GM19463 (cell line): ENCODE measurements around the gene ZCCHC14.

Source experiments
- ATAC-seq: cut with Tn5 transposase; IDR thresholded peaks from one replicate; pipeline ENCODE4 v1.9.1; 2021; ENCODE audit warnings: mild to moderate bottlenecking, moderate library complexity; ENCODE audit not compliant: unreplicated experiment

Gene ZCCHC14

DNA sequence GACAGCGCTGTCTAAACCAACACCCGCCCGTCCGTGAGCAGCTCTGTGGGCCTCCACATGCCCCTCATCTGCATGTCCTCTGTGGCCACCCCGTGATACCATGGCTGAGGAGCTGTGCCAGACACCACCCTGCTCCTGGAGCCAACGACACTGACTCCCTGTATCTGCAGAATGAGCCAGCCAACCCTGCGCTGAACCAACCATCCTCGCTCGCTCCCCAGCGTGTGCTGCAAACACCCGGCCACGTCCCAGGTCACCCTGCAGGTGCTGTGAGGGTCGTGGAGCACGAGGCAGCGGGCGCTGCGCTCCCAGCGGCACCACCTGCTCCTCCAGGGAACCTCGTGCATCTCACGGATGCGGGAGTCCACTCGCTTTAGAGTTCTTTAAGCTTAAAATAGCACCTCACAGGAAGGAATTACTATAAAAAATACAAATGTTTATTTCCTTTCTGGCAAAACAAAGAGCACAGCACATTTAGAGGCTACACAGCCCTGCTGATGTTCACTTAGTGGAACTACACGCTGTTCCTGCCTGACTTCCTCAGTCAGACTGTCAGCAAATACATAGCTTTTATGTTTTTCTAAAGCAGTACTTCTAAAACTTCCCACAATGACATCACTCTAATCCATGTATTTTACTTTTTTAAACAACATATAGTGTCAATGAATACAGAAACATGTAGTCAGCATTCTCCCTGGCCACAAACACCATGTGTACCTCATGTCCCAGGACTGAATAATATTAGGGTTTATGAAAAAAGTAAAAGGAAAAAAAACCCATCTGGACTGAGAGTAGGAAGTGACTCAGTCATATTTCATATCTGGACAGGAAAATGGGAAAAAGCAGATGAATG is 57.2 kb downstream of the ZCCHC14 start:
- no peak for ATAC-seq

DNA sequence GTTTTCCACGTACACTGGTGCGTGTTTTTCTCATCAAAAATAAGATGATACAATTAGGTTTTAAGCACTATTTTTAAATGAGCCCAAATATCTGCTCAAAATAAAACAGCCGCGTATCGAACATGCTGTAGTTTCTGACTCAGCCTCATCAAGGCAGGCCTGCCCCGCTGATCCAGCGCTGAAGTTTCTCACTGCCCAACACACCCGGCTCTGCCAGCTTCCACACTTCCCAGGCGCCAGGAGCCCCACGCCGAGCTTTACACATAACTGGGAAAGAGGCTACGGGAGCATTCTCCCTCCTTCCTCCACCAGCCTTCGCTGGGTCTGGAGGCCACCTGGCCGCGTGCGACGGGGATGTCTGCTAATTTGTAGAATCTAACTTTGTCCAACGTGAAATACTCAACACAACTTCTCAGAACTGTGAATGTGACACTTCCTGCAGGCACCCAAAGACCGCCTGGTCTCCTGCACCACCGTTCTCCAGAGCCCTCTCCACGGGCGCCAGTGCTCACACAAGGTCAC is 58.6 kb downstream of the ZCCHC14 start:
- no peak for ATAC-seq

GRCh38 chr16:87432330-87432915 is 60.4 kb downstream of the ZCCHC14 start:
- ATAC-seq = no peak

DNA sequence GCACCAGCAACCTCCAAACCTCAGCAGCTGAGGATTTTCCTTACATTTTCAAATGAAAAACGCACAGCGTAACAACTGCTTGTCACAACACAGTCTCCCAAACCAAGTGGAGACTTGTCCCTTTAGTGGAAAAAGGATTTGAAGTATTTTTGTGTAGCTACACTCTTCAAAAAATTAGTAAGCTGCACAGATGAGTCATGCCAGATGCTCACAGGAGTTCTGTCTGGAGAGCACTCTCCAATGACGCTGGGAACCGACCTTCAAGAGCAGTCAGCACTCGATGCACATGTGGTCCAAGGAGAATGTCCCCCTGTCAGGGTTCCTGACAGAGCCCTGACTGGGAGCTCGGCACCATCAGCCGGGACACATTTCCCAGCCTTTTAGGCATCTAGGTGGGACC is 60.9 kb downstream of the ZCCHC14 start:
- ATAC-seq = no peak

- no peak for ATAC-seq
Measured at GRCh38 chr16:87426423-87427215, 66.2 kb downstream of the ZCCHC14 start.

DNA sequence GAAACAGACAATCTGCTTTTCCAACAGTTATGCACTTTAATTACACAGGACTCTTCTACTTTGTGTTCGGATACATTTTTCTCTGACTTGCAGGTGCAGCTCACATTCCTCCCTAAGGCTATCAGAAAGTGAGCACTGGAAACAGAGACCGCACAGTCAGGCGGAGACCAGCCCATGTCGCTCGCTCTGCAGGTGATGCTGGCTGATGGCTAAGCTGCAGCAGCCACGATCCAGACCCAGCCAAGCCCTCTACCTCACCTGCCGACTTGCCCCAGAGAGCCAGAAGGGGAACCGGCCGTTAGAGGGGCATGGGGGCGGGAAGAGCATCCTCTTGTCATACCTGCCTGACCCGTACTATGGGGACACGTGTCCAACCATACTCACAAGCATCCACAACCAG is 66.9 kb downstream of the ZCCHC14 start:
- no peak for ATAC-seq

DNA sequence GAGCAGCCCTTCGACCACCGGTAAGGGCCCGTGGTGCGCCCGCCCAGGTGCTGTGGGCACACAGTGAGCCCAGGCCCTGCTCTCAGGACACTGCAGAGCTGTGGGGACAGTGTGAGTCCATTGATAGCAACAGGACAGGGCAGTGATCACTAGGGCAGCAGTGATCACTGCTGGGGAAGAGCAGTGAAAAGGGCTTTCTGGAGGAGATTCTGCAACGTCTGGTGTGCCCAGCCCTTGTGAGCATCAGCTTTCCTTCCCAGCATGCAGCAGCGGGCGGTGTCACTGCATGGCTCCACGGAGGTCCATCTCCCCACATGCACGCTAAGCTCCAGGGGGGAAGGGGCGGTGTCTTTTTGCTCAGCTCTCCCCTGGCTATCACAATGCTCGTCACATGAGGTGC is 68.6 kb downstream of the ZCCHC14 start:
- no peak for ATAC-seq

- ATAC-seq = no peak
Measured at GRCh38 chr16:87423429-87423828, 69.4 kb downstream of the ZCCHC14 start.

- no peak for ATAC-seq
Measured at GRCh38 chr16:87422106-87422505, 70.7 kb downstream of the ZCCHC14 start.

DNA sequence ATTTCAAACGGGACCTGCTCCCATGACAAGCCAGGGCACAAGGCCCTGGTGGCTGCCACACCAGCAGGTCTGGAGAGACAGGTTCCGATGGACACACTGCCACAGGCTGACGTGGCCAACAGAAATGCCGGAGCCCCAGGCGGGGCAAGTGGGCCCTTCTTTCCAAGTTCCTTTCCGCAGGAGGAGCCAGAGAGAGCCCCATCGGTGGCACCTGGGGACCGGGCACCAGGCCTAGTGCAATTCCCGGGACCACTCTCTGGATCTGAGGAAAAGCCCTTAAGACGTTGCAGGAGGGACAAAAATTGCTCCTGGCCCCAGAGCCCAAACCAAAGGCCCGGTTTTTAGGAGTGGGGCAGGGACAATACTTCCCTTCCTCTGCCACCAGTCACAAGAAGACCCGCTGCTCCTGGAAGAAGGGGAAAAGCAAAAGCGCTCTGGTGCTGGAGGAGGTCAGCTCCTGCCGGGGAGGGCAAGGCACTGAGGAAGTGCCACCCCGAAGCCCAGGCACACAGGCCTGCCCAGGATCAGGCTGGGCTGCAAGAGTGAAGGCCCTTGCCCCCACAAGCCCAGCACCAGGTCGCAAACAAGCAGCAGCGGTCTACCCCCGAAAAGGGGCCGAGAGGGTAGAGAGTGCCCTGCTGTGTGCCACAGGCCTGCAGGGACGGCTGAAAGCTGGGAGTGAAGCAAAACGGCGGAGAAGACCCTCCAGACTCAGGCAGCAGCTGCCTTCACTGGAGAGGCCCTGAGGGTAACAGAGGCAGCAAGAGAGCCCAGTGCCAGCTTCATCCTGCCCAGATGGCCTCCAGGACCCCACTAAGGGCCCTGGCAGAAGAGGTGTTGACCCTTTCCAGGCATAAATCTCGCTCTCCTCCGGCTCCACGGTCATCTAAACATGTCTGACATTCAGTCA is 71.6 kb downstream of the ZCCHC14 start:
- no peak for ATAC-seq

- ATAC-seq = no peak
Measured at GRCh38 chr16:87420026-87421002, 72.5 kb downstream of the ZCCHC14 start.

GRCh38 chr16:87418644-87419043 is 74.2 kb downstream of the ZCCHC14 start:
- ATAC-seq = no peak

GRCh38 chr16:87418216-87418615 is 74.6 kb downstream of the ZCCHC14 start:
- no peak for ATAC-seq

- no peak for ATAC-seq
Measured at GRCh38 chr16:87417528-87417910, 75.3 kb downstream of the ZCCHC14 start.

DNA sequence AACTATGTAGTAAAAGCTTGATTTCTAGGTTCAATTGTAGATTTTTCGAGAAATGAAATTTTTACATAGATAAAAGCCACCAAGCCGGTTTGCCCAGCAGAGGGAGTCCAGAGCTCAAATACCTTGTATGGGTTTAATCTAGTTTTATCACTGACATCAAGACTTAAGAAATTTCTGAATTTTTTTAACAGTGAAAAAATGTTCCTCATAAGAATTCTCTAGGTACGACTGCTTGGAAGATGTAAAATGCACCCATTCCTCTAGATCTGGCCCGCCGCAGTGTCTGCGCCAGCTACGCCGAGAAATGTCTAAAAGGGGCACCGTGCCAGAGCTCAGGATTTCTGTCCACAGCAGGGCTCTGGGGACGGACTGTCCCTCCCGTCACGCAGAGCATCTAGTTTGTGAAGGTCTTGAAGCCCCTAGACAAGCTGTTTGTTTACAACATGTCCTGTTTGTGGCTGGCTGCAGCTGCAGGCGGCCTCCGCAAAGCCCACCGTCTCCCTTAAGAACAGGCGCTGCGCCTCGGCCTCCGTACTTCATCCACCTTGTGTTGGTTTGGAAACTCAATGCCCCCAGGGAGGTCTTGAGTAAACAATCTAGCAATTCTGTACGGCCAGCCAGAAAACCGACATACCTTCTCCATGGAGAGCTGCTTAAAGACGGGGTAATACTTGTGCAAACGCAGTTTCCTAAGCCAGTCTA is 75.8 kb downstream of the ZCCHC14 start:
- no peak for ATAC-seq

GRCh38 chr16:87415441-87415840 is 77.4 kb downstream of the ZCCHC14 start:
- ATAC-seq = no peak

- no peak for ATAC-seq
Measured at GRCh38 chr16:87414251-87414680, 78.6 kb downstream of the ZCCHC14 start.

GRCh38 chr16:87412996-87413421 is 79.8 kb downstream of the ZCCHC14 start:
- no peak for ATAC-seq
